ENCODE data around the gene CCL27. TPM values are rescaled to one million over a fixed set of nuclear protein-coding genes. Genes with fewer than 3 reads are reported as not detected.

The CCL27 gene
- total RNA-seq (2014; rRNA removed; shearing (Covaris generic)) = not detected in 2 replicates

GRCh38 chr9:34662526-34663302 is at the start of gene CCL27:
TSS of gene CCL27 (minus strand) at chr9:34662657. CDS start at chr9:34662633, 24 bp downstream.
- DNase-seq (ENCODE audit: low read depth) = no peak

- no peak for DNase-seq (ENCODE audit: low read depth)
Measured at GRCh38 chr9:34712140-34712539, 49.7 kb upstream of the CCL27 start.

GRCh38 chr9:34710023-34710422 is 47.6 kb upstream of the CCL27 start, which contains the start of gene CCL21:
TSS of gene CCL21 (minus strand) at chr9:34710136. CDS start at chr9:34710066, 70 bp downstream.
- no peak for DNase-seq (ENCODE audit: low read depth)

GRCh38 chr9:34709196-34709978 is 46.9 kb upstream of the CCL27 start:
- DNase-seq (ENCODE audit: low read depth) = no peak

DNA sequence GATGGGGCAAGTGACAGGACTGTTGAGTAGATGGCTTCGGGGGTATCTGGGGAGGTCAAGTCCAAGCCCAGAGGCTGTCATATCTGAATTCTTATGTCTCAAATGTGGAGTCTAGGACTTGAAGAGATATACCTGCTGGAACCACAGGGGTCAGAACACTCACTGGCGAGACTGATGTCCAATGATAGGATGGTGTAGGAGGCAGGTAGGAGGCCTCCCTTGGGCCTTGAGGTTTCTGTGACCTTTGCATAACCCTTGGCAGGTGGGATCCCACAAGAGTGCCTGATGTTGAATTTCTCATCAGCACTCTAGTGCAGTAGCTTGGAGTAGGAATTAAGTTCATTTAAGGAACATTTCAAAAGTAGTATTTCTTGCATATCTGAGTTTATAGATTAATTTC is 44.7 kb upstream of the CCL27 start:
- no peak for DNase-seq (ENCODE audit: low read depth)

DNA sequence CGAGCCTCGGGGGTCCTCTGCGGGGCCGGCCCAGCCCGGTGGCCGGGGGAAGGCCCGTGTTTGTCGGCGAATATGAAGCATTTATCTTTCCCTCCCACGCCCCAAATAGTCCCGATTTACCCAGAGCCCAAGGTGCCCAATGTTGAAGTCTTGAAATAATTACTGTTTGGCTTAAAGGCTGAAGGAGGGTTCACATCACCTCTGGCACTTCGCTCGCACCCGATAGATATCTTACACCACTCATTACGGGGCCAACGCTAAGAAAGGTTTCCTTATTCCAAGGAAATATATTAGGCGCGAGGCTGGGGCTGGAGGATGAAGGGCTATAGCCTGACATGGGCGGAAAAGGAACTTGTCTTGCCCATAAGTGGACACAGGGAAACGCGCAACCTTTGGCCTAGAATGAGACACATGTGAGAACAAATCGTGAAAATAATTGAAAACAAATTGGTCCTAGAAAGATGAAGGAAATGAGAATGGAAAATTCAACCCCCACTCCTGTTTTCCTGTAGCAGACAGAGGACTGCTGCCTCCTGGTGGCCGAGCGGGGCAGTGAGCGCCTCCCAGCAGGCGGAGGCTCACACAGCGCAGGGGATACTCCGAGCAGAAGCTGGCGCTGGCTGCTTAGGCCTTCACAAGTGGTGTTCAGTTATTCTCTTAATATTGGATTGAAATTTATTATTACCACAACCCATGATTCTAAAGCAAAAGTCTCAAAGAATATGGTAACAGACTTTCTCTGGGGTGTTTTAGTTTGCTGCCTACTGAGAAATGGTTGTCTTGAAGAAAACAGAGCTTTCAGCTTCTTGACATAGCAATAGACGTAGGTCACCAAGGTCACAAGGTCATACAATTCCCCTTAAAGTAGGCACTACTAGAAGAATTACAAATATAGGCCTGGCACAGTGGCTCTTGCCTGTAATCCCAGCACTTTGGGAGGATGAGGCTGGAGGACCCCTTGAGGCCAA is 39.6 kb upstream of the CCL27 start:
- peak; percentile 52 for DNase-seq (ENCODE audit: low read depth)

- peak; percentile 34 for DNase-seq (ENCODE audit: low read depth)
Measured at GRCh38 chr9:34701023-34701768, 38.7 kb upstream of the CCL27 start.

DNA sequence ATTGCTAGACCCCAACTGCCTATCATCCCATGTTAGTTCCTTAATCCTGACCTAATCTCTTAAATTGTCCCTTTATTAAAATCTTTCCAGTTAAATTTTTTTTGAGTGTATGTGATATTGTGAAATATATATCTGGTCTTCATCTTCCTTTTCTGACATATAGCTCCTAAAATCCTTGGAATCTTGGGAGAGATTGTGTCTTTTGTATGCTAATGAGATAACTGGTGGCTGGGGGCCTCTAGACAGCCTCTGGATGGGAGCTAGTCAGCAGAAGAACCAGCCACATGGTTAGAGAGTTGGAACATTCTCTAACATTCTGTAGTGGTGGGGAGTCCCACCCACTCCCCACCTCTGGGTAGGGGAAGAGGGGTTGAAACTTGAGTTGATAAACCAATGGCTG is 32.4 kb upstream of the CCL27 start:
- DNase-seq (ENCODE audit: low read depth) = no peak

- DNase-seq (ENCODE audit: low read depth) = no peak
Measured at GRCh38 chr9:34693560-34693959, 31.1 kb upstream of the CCL27 start.

DNA sequence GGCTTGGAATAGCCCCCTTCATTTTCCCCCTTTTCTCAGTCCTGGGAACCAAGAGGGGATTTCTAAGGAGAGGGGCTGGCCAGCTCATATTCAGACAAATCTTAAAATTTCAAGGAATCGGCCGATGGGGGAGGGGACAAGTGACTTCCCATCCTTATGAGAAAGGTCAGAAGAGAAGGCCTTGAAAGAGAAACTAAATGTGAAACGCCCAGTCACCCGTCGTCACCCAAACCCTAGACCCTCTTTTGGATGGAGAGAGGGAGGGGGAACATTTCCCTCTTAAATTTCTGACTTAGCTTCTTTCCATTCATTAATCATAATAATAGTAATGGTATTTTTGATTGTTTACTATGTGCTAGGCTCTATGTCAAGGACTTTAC is 29.5 kb upstream of the CCL27 start:
- DNase-seq (ENCODE audit: low read depth) = no peak

- DNase-seq (ENCODE audit: low read depth) = no peak
Measured at GRCh38 chr9:34690983-34691935, 28.8 kb upstream of the CCL27 start, which contains the start of gene CCL19. TSS of gene CCL19 (minus strand) at chr9:34691276. CDS start at chr9:34691139, 137 bp downstream.

GRCh38 chr9:34689512-34689911 is 27.1 kb upstream of the CCL27 start:
- no peak for DNase-seq (ENCODE audit: low read depth)

GRCh38 chr9:34689116-34689470 is 26.6 kb upstream of the CCL27 start:
- DNase-seq (ENCODE audit: low read depth) = no peak

- no peak for DNase-seq (ENCODE audit: low read depth)
Measured at GRCh38 chr9:34688329-34689115, 26.1 kb upstream of the CCL27 start.

DNA sequence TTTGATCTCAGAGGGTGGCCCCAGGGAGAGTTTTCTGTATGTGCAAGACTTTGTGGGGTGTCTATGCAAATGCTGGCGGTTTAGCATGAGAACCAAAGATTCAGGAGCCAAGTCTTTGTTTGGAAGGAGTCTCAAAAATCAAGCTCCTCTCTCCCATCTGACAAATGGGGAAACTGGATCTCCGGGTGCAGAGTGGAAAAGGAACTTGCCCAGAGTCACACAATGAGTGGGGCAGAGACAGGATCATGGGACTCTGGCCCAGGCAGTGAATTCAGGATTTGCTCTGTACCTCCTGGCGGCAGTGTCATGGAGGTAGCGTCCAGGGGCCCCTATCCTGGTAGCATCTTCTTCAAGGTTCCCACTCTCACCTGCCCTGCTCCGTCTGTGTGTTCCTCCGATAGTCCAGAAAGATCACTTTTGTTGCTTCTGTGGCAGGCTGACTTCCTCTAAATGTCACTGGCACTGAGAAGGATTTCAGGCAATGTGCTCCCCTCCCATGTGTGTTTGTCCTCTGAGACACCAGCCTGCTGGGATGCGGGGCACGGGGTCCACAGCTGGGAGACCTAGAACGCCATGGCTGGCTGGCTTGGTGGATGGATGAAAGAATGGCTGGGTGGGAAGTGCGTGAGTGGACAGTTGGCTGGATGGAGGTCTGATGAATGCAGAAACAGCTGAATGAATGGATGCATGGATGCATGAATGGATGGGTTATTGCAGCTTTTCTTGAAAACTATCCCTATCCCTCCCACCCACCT is 25.0 kb upstream of the CCL27 start:
- no peak for DNase-seq (ENCODE audit: low read depth)

GRCh38 chr9:34686732-34687131 is 24.3 kb upstream of the CCL27 start:
- no peak for DNase-seq (ENCODE audit: low read depth)

- no peak for DNase-seq (ENCODE audit: low read depth)
Measured at GRCh38 chr9:34686231-34686630, 23.8 kb upstream of the CCL27 start.

- no peak for DNase-seq (ENCODE audit: low read depth)
Measured at GRCh38 chr9:34685591-34685990, 23.1 kb upstream of the CCL27 start.
